Lung (tissue), 12 donors: ENCODE results near the gene ZSCAN4. TPM values are rescaled to one million over a fixed set of nuclear protein-coding genes. Genes with fewer than 3 reads are reported as not detected.

Experiments used
- ATAC-seq: fragments of 200-7000 bp; cut with Tn5 transposase; one replicate; pipeline ENCODE4 v1.9.1; 2020; ENCODE audit warnings: moderate number of reproducible peaks; ENCODE audit not compliant: insufficient read depth, low FRiP score
- DNase-seq, 3 donors: peaks; one replicate each; pipeline ENCODE4 v3.0.0-alpha.2; 2013 to 2017
- H3K27ac ChIP-seq, 2 donors: one replicate each; pipeline ENCODE4 v1.5.1; 2013; ENCODE audit warnings: mild to moderate bottlenecking in 2 of 2, moderate library complexity in 2 of 2, control low read depth in 1 of 2, inconsistent platforms in 1 of 2, low read depth in 1 of 2, low read length in 1 of 2
- H3K27me3 ChIP-seq, 3 donors: one replicate each; pipeline ENCODE4 v1.5.1; 2013; ENCODE audit warnings: low read length in 2 of 3; ENCODE audit not compliant: control insufficient read depth in 3 of 3, insufficient read depth in 3 of 3
- H3K36me3 ChIP-seq, 4 donors: one replicate each; pipeline ENCODE4 v1.5.1; 2013; ENCODE audit warnings: low read length in 4 of 4, mild to moderate bottlenecking in 1 of 4, moderate library complexity in 1 of 4; ENCODE audit not compliant: control insufficient read depth in 4 of 4, insufficient read depth in 4 of 4
- H3K4me1 ChIP-seq, 5 donors: one replicate each; pipeline ENCODE4 v1.5.1; 2013; ENCODE audit warnings: low read length in 5 of 5, mild to moderate bottlenecking in 2 of 5, moderate library complexity in 1 of 5; ENCODE audit not compliant: control insufficient read depth in 5 of 5, insufficient read depth in 5 of 5
- H3K4me3 ChIP-seq: one replicate; pipeline ENCODE4 v1.5.1; 2013; ENCODE audit warnings: mild to moderate bottlenecking, control low read depth, moderate library complexity
- H3K9ac ChIP-seq, 2 donors: one replicate each; pipeline ENCODE4 v1.5.1; 2013; ENCODE audit warnings: low read length in 2 of 2, control low read depth in 1 of 2; ENCODE audit not compliant: insufficient read depth in 1 of 2
- H3K9me3 ChIP-seq, 4 donors: one replicate each; pipeline ENCODE4 v1.5.1; 2013; ENCODE audit warnings: low read length in 3 of 4, mild to moderate bottlenecking in 1 of 4, moderate library complexity in 1 of 4; ENCODE audit not compliant: control insufficient read depth in 4 of 4, insufficient read depth in 3 of 4
- WGBS, 2 donors: extraction: QIAGEN DNeasy Blood & Tissue Kit; methylation state at CpG; one replicate each; pipeline ENCODE4 v1.1.7; 2013; 5-methylcytosine and 5-hydroxymethylcytosine counted together
- polyA plus RNA-seq, 2 donors: library from polyadenylated mRNA; stranded (reverse); fragments of 200-250 nt; gene quantifications; one replicate each; pipeline ENCODE4 v1.2.1, GENCODE V29; 2013
- total RNA-seq, 2 donors: library from RNA; depleted of rRNA in 1 of 2; stranded (reverse); fragments of >200 nt in 1 of 2; gene quantifications; one replicate each; pipeline ENCODE4 v1.2.1, GENCODE V29; 2014 to 2021
- TF ChIP-seq, protein P1 (sequence below): IDR thresholded peaks from 2 replicates; pipeline ENCODE4 v1.5.1; 2012; ENCODE audit warnings: mild to moderate bottlenecking; ENCODE audit errors: control extremely low read depth, extremely low read depth
- donor health status: control.
- donor health status: control.
- donor health status: Bipolar disorder and iron deficiency.
- donor health status: healthy.
- donor health status: DM: yes; HTN: yes; CAD: no.

ZSCAN4 gene
- total and polyA plus RNA-seq, 4 donors: 0.07 to 0.21 (median 0.14) TPM; not detected in 1

- Histone ChIP-seq H3K27ac (no peak overlapping the region), H3K9ac (no peak overlapping the region), H3K36me3 (no peaks in the 10 kb centered on the region), H3K9me3 (peaks cover 0 to 11% (median 0%) of the 10 kb centered on the region in 4 donors), H3K4me1 (no peaks in the 10 kb centered on the region), H3K4me3 (no peak overlapping the region), H3K27me3 (peaks cover 0 to 14% (median 0%) of the 10 kb centered on the region in 3 donors)
- ATAC-seq: no peak
- TF ChIP-seq, protein P1, sequence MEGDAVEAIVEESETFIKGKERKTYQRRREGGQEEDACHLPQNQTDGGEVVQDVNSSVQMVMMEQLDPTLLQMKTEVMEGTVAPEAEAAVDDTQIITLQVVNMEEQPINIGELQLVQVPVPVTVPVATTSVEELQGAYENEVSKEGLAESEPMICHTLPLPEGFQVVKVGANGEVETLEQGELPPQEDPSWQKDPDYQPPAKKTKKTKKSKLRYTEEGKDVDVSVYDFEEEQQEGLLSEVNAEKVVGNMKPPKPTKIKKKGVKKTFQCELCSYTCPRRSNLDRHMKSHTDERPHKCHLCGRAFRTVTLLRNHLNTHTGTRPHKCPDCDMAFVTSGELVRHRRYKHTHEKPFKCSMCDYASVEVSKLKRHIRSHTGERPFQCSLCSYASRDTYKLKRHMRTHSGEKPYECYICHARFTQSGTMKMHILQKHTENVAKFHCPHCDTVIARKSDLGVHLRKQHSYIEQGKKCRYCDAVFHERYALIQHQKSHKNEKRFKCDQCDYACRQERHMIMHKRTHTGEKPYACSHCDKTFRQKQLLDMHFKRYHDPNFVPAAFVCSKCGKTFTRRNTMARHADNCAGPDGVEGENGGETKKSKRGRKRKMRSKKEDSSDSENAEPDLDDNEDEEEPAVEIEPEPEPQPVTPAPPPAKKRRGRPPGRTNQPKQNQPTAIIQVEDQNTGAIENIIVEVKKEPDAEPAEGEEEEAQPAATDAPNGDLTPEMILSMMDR: no peak
- DNase-seq: no peak
- 73 to 82% methylated on average over 2 of the region's 2 CpGs for WGBS, 2 donors
These were observed 7.1 kb downstream of the ZSCAN4 start for GRCh38 chr19:57675881-57676280.

DNA sequence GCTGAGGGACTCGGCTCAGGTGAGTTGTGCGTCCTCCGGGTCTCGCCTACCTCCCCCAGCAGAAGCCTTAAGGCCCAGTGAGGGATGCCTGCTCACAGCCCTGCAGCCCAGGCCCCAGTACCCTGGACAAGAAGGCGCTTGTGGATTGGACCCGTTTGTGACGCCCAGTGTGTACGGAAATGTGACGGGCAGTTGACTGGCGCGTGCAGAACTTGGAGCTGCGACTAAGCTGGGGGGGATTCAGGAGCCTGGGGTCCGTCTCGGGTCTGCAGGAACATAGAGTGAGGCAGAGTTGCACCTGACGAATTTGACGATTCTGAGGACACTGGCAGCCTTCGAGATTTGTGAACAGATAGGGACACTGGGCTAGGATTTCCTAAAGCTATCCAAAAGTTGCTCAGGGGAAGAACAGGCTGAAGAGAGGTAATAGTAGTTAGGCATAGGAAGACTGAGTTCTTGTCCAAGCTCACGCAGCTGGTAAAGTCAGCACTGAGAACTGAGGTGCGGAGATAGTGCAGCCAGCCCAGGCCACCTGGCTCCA lies 13.6 kb downstream of the ZSCAN4 start:
- Histone ChIP-seq H3K4me1 (peaks cover 5 to 15% (median 10%) of the 10 kb centered on the region in 5 donors), H3K4me3 (peak overlapping the region; percentile 95), H3K9ac (peak overlapping the region; percentile 26 to 74), H3K9me3 (peaks cover 0 to 48% (median 41%) of the 10 kb centered on the region in 4 donors), H3K27me3 (peaks cover 0 to 5% (median 0%) of the 10 kb centered on the region in 3 donors), H3K27ac (peak overlapping the region; percentile 72 to 73), H3K36me3 (peaks cover 22 to 47% (median 32%) of the 10 kb centered on the region in 4 donors)
- TF ChIP-seq, protein P1: no peak
- ATAC-seq (no peak), DNase-seq (no peak)
- WGBS, 2 donors: 4% methylated on average over 19 of the region's 19 CpGs

GRCh38 chr19:57686727-57687126 lies 18.0 kb downstream of the ZSCAN4 start:
- Histone ChIP-seq H3K4me3 (no peak overlapping the region), H3K4me1 (peaks cover 5 to 15% (median 10%) of the 10 kb centered on the region in 5 donors), H3K27me3 (no peaks in the 10 kb centered on the region), H3K9ac (no peak overlapping the region), H3K9me3 (peaks cover 0 to 70% (median 60%) of the 10 kb centered on the region in 4 donors), H3K27ac (no peak overlapping the region), H3K36me3 (peaks cover 22 to 69% (median 49%) of the 10 kb centered on the region in 4 donors)
- TF ChIP-seq, protein P1: no peak
- 99 to 100% methylated on average over 3 of the region's 3 CpGs for WGBS, 2 donors
- ATAC-seq (no peak), DNase-seq (no peak)
